Measurements from ENCODE around the gene SLC29A4.

The SLC29A4 gene

GRCh38 chr7:5344342-5344741, 61.6 kb downstream of the SLC29A4 start:
- Mint-ChIP-seq H3K27ac (no peak overlapping the region), H3K36me3 (ENCODE audit: low read depth) (peaks cover 79% of the 10 kb centered on the region), H3K4me3 (no peak overlapping the region), H3K9me3 (peaks cover 7% of the 10 kb centered on the region), H3K27me3 (no peaks in the 10 kb centered on the region), H3K4me1 (ENCODE audit: low read depth) (peaks cover 6% of the 10 kb centered on the region)
- DNase-seq = no peak

- Mint-ChIP-seq H3K27ac (no peak overlapping the region), H3K9me3 (peaks cover 7% of the 10 kb centered on the region), H3K4me3 (no peak overlapping the region), H3K4me1 (ENCODE audit: low read depth) (peaks cover 2% of the 10 kb centered on the region), H3K27me3 (no peaks in the 10 kb centered on the region), H3K36me3 (ENCODE audit: low read depth) (peaks cover 73% of the 10 kb centered on the region)
- no peak for DNase-seq
Measured at GRCh38 chr7:5345171-5345570, 62.4 kb downstream of the SLC29A4 start.

- Mint-ChIP-seq H3K36me3 (ENCODE audit: low read depth) (peaks cover 71% of the 10 kb centered on the region), H3K27ac (no peak overlapping the region), H3K4me1 (ENCODE audit: low read depth) (no peaks in the 10 kb centered on the region), H3K27me3 (no peaks in the 10 kb centered on the region), H3K9me3 (peaks cover 7% of the 10 kb centered on the region), H3K4me3 (no peak overlapping the region)
- no peak for DNase-seq
Measured at GRCh38 chr7:5345671-5346070, 62.9 kb downstream of the SLC29A4 start.

- H3K36me3 Mint-ChIP-seq (ENCODE audit: low read depth) = peaks cover 70% of the 10 kb centered on the region
- no peak overlapping the region for H3K27ac Mint-ChIP-seq
- no peaks in the 10 kb centered on the region for H3K4me1 Mint-ChIP-seq (ENCODE audit: low read depth)
- H3K9me3 Mint-ChIP-seq = peaks cover 7% of the 10 kb centered on the region
- no peak overlapping the region for H3K4me3 Mint-ChIP-seq
- DNase-seq = no peak
- no peaks in the 10 kb centered on the region for H3K27me3 Mint-ChIP-seq
Measured at GRCh38 chr7:5348134-5349004, 65.6 kb downstream of the SLC29A4 start.

DNA sequence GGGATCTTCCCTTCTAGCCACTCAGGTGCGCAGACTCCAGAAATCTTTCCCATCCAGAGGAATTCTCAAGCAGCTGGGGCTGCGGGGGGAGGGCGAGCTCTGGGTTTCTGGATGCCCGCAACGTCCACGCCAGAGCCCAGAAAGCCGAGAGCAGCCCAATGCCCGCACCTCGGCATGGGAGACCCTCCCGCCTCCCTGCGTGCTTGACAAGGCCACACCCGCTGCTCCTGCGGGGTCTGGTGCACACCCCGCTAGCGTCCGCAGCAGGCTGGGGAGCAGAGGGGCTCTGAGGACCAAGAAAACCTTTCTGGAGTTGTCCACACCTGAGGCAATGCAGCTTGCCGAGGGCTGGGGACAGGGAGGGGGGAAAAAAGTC, 66.2 kb downstream of the SLC29A4 start:
- Mint-ChIP-seq H3K36me3 (ENCODE audit: low read depth) (peaks cover 69% of the 10 kb centered on the region), H3K27me3 (no peaks in the 10 kb centered on the region), H3K9me3 (peaks cover 3% of the 10 kb centered on the region)

DNA sequence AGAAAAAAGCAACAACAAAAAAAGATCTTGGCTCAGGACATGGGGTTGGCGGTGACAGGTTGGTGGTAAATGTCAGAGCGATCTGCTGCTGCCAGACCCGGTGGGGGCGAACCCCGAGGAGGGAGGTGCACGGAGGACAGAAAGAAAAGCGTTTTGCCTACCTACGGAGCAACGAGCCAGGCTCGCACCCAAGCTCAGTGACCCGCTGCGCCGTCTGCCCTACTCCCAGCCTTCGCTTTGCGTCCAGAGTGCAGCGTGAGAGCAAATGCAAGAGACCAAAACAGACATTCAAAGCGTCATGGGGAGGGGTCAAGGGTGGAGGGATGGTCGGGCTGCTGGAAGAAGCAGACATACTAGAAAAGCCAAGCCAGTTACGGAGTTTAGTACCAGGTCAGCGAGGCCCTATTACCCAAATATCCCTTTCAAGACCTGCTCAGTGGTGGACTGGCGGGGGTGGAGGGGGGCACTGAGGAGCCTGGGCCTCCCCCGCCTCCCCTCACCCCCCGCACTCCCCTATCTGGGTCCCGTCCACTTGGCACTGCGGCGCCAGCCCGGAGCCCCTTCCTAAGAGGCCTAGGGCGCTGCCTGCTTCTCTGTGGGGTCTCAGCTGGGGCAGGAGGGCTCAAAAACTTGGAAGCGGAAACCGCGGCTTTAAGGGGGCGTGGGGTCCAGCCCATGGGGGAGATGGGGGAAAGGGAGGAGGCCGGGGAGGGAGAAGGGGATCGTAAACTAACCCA, 66.9 kb downstream of the SLC29A4 start:
- Mint-ChIP-seq H3K9me3 (no peaks in the 10 kb centered on the region), H3K4me1 (ENCODE audit: low read depth) (peaks cover 5% of the 10 kb centered on the region), H3K4me3 (no peak overlapping the region), H3K36me3 (ENCODE audit: low read depth) (peaks cover 68% of the 10 kb centered on the region), H3K27me3 (no peaks in the 10 kb centered on the region), H3K27ac (no peak overlapping the region)
- no peak for DNase-seq

More for the DNA sequence above, 66.2 kb downstream of the SLC29A4 start:
- no peak overlapping the region for H3K4me3 Mint-ChIP-seq
- no peaks in the 10 kb centered on the region for H3K4me1 Mint-ChIP-seq (ENCODE audit: low read depth)
- H3K27ac Mint-ChIP-seq = no peak overlapping the region
- no peak for DNase-seq

GRCh38 chr7:5350174-5350463, 67.4 kb downstream of the SLC29A4 start:
- Mint-ChIP-seq H3K36me3 (ENCODE audit: low read depth) (peaks cover 68% of the 10 kb centered on the region), H3K4me3 (no peak overlapping the region), H3K9me3 (no peaks in the 10 kb centered on the region), H3K27ac (no peak overlapping the region), H3K4me1 (ENCODE audit: low read depth) (peaks cover 10% of the 10 kb centered on the region), H3K27me3 (no peaks in the 10 kb centered on the region)
- no peak for DNase-seq

DNA sequence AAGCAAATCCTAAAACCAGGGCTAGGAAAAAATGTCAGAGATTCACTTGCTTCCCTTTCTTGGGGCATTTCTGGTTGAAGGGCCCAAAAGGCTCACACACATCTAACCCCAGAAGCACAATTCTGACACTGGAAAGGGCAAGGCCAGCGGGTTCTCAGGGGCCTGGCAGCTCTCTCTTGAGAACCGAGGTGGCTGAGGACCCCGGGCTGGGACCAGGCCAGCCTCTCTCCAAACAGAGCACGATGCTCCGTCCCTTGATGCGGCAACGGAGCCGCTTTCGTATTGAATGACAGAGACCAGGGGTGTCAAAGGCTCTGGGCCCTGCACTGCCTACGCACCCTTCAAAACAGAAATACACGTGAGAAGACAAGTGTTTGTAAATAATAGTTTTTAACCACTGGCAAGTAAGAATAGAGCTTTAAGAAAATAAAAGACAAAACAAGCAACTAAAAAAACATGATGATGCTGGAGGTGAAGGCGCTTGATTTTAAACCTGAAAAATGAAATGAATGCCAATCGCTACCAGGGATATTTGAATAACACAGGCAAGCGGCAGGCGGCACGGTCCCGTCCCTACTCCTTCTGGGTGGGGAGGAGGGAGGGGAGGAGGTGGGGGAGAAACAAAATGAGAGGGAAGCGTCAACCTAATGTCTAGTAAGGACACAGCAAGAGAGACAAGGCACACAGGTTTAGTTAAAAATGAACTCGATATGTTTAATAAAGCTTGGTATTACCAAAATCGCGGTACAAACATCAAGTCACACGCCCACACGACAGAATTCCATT, 68.0 kb downstream of the SLC29A4 start:
- H3K4me3 Mint-ChIP-seq = no peak overlapping the region
- H3K9me3 Mint-ChIP-seq = no peaks in the 10 kb centered on the region
- no peak overlapping the region for H3K27ac Mint-ChIP-seq
- no peak for DNase-seq
- peaks cover 69% of the 10 kb centered on the region for H3K36me3 Mint-ChIP-seq (ENCODE audit: low read depth)
- peaks cover 13% of the 10 kb centered on the region for H3K4me1 Mint-ChIP-seq (ENCODE audit: low read depth)
- no peaks in the 10 kb centered on the region for H3K27me3 Mint-ChIP-seq

- H3K36me3 Mint-ChIP-seq (ENCODE audit: low read depth) = peaks cover 70% of the 10 kb centered on the region
- H3K9me3 Mint-ChIP-seq = no peaks in the 10 kb centered on the region
- peaks cover 13% of the 10 kb centered on the region for H3K4me1 Mint-ChIP-seq (ENCODE audit: low read depth)
- no peak for DNase-seq
- H3K4me3 Mint-ChIP-seq = no peak overlapping the region
- no peak overlapping the region for H3K27ac Mint-ChIP-seq
- H3K27me3 Mint-ChIP-seq = no peaks in the 10 kb centered on the region
Measured at GRCh38 chr7:5351507-5352265, 68.9 kb downstream of the SLC29A4 start.

GRCh38 chr7:5352440-5353010, 69.8 kb downstream of the SLC29A4 start:
- DNase-seq = no peak
- Mint-ChIP-seq H3K9me3 (no peaks in the 10 kb centered on the region), H3K27me3 (no peaks in the 10 kb centered on the region), H3K4me3 (no peak overlapping the region), H3K4me1 (ENCODE audit: low read depth) (peaks cover 13% of the 10 kb centered on the region), H3K36me3 (ENCODE audit: low read depth) (peaks cover 76% of the 10 kb centered on the region), H3K27ac (no peak overlapping the region)

DNA sequence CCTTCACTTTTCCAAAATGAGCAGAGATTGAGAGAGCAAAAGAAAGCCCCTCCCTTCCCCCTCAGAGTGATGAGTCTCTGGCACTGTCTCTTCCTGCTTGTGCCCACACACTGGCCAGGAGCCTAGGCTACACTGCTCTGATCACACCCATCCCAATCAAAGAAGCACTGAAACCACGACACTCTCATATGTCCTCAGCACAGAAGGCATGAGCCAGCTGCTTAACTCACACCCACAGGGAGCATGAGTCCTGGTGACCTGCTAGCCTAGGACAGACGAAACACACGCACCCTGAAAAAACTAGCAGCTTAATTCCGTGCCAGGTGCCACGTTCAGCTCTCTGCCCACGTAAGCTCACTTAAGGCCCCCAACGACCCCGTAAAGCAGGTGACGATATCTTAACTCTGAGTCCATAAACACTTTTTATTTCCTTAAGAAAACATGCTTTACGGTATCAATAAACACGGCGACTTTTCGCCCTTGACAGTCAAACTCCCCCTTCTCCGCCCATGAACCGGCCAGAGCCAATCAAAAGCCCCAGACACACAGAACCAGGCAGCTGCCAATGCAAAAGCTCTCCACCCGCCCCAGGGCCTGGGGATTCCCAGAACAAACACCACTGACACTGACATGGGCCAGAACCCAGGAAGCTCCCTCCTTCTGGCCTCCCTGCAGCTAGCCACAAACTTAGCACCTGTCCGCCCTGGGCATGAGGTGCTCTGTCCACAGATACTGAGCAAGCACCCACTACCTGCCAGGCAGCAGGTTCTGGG, 71.9 kb downstream of the SLC29A4 start:
- DNase-seq = no peak
- Mint-ChIP-seq H3K4me1 (ENCODE audit: low read depth) (peaks cover 13% of the 10 kb centered on the region), H3K4me3 (no peak overlapping the region)

More for the DNA sequence above, 71.9 kb downstream of the SLC29A4 start:
- Mint-ChIP-seq H3K27me3 (no peaks in the 10 kb centered on the region), H3K36me3 (ENCODE audit: low read depth) (peaks cover 88% of the 10 kb centered on the region), H3K27ac (peak overlapping the region; percentile 2), H3K9me3 (no peaks in the 10 kb centered on the region)
